Measurements from ENCODE around the gene LCN10.
"Not testable (repeated sequence)": the region's sequence is repeated elsewhere in the genome, so short reads cannot be mapped to it uniquely, and the experiment has no call there.

LCN10 gene

DNA sequence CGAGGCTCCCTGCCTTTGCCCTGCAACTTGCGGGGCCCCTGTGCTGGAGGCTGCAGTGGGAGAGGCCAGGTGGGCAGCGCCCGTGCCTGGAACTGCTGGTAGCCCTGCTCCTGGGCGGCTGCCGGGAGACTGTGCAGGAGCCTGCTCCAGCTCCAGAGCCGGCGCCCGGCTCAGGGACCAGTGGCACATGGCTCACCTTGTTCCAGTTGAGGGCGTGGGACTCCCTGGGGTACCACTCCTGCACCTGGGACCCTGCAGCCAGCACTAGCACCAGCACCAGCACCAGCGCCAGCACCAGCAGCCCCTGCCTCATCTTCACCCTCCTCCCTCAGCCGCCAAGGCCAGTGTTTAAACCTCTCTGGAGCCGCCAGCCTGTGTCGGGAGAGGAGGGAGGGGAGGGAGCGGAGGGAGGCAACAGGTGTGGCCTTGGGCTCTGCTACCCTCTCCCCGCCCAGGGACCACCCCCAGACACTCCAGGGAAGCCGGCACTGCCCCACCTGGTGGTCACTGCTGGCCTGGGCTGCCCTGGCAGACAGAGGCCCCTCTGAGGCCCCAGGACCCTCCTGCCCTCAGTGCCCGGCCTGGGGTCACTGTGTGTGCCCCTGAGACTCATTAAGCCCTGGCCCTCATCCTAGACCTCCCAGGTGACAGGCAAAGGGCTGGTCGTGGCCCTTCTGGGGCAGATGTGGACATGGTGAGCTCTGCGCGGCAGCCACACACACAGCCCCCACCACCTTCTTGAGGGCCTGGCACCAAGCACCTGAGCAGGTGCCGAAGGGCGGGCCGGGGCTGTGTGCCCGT, at the start of gene LCN10:
LCN10 (minus strand) TSS at position 350 of the 801 bp plus-strand sequence; CDS start at position 313, 37 bp downstream.
- no peak for DNase-seq (ENCODE audit: low spot score)

DNA sequence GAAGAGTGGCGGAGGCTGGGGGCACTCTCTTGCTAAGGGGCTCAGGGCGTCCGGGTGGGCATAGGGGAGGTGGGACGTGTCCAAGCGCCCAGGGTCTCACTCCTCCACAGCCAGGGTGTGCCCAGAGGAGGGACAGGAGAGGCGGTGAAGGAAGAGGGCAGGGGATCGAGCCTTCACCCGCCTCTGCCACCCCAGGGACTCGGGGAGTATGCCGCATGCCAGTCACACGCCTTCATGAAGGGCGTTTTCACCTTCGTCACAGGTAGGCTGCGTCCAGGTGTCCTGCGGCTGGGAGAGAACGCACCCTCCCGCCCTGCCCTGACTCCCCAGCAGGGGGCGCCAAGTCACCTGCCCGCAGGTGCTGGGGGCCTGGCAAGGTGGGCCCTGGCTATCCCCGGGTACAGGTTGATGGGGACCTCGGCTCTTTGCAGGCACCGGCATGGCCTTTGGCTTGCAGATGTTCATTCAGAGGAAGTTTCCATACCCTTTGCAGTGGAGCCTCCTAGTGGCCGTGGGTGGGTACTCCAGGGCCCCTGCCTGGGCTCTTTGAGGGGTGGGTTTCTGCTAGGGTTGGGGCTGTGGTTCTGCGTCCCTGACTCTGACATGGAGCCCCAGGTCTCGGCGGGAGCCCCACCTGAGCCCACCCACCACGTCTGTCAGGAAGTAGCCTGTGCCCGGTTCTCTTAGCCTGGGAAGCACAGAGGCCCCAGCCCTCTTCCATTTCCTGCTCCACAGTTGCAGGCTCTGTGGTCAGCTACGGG, 49.0 kb upstream of the LCN10 start:
- DNase-seq (ENCODE audit: low spot score), result peak; percentile 82

DNA sequence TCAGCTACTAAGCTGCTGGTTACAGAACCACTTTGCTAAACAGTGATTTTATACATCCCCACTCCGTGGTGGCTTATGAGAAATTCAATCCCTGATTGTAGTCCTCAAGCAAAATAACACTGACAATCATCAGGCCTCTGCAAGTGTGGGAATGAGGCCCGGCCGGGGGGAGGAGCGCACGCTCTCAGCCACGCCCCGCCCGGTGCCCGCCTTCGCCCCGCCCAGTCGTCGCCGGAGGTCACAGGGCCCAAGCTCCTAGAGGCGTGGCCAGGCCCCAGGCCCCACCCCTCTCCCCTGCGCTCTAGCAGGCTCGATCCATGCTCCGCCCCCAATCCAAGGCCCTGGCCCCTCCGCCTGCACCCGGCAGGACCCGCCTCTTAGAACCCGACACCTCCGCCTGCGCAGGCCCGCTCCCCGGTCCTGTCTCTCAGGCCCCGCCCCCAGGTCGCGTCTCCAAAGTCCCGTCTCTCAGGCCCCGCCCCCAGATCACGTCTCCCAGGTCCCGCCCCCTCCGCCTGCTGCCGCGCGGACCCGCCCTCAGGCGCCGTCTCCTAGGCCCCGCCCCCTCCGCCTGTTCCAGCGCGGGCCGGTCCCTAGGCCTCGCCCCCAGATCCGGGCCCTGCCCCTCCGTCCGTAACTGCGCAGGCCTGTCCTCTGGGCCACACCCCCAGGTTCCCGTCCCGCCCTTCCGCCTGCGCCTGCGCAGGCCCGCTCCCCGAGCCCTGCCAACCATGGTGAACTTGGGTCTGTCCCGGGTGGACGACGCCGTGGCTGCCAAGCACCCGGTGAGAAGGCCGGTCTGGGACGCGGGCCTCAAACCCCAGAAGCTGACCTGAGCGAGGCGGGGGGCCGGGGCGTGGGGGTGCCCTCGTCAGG, 48.1 kb upstream of the LCN10 start, which contains the start of gene TMEM141:
TMEM141 (plus strand) TSS at position 705 of the 876 bp plus-strand sequence; CDS start at position 732, 27 bp downstream.
- DNase-seq (ENCODE audit: low spot score), result peak; percentile 99

DNA sequence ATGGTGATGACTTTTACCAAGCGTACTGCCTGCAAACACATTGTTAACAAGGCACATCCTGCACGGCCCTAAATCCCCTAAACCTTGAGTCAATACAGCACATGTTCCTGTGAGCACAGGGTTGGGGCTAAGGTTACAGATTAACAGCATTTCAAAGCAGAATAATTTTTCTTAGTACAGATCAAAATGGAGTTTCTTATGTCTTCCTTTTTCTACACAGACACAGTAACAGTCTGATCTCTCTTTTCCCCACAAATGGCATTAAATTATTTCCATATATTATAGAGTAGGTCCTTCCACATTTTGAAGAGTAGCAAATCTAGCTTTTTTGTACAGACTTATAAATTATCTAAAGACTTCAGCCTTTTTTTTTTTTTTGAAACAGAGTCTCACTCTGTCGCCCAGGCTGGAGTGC, 46.8 kb upstream of the LCN10 start:
- no peak for DNase-seq (ENCODE audit: low spot score)

DNA sequence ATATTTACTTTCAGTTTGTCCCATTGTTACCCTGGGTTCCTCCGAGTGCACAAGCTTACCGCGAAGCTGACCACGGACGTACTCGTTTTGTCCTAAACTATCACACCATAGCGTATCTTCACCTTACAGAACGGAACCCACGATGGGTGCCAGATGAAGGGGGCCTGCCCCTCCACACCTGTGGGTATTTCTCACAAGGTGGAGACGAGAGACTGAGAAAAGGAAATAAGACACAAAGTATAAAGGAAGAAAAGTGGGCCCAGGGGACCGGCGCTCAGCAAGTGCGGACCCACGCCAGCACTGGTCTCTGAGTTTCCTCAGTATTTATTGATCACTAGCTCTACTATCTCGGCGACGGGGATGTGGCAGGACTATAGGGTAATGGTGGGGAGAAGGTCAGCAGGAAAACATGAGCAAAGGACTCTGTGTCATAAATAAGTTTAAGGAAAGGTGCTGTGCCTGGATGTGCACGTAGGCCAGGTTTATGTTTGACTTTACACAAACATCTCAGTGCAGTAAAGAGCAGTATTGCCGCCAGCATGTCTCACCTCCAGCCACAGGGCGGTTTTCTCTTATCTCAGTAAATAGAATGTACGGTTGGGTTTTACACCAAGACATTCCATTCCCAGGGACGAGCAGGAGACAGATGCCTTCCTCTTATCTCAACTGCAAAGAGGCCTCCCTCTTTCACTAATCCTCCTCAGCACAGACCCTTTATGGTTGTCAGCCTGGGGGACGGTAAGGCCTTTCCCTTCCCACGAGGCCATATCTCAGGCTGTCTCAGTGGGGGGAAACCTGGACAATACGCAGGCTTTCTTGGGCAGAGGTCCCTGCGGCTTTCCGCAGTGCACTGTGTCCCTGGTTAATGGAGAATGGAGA, 46.1 kb upstream of the LCN10 start:
- not testable (repeated sequence) for DNase-seq (ENCODE audit: low spot score)

DNA sequence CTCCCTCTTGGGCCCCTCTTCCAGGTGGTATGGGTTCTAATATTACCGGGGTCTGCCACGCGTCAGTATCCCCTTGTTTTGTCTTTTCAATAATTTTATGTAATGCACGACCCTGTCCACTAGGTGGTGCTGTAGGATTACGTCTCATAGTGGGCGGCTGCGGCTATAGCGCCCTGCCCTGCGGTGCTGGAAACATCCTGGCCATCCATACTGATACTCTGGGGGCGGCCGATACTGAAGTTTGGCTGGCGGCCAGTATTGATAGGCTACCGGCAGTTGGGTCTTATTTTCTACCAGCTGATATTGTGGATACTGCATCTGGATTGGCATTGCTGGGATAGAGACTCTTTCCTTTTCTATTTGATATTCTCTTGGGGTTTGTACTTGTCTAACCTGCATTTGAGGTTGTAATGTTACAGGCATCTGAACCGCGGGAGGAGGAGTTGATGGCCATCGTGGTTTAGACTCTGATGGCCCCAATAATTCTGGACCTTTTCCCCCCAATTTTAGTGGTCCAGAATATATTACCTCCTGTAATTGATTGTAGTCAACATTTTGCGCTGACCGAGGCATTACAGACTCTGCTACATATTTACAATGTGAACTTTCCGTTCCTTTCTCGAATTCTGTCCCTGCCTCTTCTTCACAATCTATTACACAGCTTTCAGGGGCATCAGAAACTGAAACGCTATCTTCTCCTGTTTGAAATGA, 45.1 kb upstream of the LCN10 start:
- peak; percentile 87 for DNase-seq (ENCODE audit: low spot score)

DNA sequence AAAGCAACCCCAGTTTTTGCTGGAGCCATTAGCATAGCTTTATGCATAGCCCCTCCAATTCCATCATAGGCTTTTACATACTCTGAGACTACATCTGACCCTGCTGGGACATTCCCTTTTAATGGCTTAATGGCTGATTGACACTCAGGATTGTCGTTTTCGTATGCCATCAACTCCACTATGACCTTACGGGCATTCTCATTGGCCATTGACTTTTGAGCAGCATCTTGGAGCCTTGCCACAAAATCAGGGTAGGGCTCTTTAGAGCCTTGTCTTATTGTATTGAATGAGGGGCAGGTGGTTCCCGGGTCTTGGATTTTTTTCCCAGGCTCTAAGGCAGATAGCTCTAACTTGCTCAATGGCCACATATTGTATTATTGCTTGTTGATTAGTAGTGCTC, 44.2 kb upstream of the LCN10 start:
- not testable (repeated sequence) for DNase-seq (ENCODE audit: low spot score)

DNA sequence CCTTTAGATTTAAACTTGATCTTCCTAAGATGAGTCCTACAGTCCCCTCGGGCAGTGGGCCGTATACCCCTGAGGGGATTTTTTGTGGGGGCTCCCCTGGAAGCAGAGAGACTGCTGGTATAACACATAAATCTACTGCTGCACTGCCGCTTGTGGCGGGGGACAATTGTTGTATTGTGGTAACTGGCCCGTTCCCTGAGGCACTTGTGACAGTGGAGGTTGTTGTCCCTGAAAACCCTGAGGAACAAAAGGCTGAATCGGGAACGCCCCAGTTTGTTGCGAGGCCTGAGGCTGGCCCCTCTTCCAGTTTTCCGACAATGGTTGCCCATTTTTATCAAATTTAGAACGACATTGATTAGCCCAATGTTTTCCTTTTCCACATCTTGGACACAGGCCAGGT, 43.7 kb upstream of the LCN10 start:
- no peak for DNase-seq (ENCODE audit: low spot score)

DNA sequence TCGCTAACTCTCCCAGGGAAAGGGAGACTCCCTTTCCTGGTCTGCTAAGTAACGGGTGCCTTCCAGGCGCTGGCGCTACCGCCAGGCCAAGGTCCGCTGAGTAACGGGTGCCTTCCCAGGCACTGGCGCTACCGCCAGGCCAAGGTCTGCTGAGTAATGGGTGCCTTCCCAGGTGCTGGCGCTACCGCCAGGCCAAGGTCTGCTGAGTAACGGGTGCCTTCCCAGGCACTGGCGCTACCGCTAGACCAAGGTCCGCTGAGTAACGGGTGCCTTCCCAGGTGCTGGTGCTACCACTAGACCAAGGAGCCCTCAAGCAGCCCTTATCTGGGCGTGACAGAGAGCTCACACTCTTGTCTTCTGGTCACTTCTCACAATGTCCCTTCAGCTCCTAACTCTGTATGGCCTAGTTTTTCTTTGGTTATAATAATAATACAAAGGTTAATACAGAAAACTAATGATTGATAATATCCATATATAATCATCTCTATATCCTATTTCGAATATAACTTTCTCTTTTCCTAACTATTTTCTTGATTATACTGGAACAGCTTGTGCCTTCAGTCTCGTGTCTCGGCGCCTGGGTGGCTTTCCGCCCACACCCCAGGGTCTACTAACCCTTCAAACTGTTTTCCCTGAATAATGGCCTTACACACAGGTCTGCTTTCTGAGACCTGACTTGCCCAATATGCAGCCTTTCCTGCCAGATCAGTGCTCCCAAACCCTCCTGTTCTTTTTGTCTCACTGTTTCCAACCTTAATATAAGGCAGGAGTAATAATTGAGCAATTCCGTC, 43.0 kb upstream of the LCN10 start:
- not testable (repeated sequence) for DNase-seq (ENCODE audit: low spot score)

DNA sequence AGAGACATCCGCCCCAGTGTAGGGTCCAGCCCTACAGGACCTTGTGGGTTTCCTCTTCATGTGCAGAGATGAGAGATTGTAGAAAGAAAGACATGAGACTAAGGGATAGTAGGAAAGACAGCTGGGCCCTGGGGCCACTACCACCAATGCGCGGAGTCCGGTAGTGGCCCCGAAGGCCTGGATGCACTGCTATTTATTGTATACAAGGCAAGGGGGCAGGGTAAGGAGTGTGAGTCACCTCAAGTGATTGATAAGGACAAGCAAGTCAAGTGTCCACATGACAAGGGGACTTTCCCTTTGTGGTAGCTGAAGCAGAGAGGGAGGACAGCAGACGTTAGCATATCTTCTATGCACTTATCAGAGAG, 42.2 kb upstream of the LCN10 start:
- no peak for DNase-seq (ENCODE audit: low spot score)

DNA sequence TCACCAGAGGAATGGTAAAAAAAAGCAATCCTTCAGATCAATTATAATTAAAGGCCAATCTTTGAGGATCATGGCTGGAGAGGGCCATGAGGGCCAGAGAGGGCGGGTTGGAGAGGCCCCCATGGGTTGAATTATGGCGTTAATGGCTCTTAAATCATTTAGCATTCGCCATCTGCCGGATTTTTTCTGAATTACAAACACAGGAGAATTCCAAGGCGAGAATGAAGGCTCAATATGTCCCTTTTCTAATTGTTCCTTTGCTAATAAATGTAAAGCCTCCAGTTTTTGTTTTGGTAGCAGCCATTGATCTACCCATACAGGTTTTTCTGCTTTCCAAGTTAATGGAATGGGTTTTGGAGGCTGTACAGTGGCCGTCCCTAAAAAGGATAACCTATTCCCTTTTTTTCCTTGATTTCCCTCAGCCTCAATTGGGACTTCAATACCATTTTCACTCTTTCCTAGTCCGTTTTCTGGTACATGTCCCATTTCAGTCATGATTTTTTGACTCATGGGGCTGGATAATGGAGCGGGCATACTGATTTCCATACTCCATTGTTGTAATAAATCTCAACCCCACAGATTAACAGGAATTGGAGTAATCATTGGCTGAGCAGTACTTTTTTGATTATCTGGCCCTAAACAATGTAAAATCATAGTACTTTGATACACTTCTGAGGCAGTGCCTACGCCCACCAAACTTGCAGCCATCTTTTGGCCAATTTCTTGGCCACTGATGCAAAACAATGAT, 41.7 kb upstream of the LCN10 start:
- peak; percentile 77 for DNase-seq (ENCODE audit: low spot score)

DNA sequence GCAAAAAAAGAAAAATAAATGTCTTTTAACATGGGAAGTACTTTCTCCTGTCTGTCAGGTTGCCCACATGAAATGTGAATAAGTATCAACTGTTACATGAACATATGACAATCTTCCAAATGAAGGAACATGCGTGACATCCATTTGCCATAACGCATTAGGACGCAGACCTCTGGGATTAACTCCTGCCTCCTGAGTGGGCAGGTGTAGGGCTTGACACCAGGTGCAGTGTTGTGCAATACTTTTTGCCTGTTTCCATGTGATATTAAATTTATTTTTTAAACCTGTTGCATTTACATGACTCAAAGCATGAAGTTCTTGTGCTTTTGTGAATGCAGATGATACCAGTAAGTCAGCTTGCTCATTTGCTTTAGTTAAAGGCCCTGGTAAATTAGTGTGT, 39.7 kb upstream of the LCN10 start:
- DNase-seq (ENCODE audit: low spot score), result no peak

DNA sequence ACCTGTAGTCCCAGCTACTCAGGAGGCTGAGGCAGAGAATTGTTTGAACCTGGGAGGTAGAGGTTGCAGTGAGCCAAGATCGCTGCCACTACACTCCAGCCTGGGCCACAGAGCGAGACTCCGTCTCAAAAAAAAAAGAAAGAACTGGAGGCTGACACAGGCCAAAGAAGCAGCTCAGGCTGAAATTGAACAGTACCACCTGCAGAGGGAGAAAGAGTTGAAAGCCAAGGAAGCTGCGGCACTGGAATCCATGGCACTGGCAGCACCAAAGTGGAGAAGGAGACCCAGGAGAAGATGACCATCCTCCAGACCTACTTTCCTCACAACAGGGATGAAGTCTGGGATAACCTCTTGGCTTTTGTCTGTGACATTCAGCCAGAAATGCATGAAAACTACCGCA, 37.1 kb upstream of the LCN10 start:
- no peak for DNase-seq (ENCODE audit: low spot score)

DNA sequence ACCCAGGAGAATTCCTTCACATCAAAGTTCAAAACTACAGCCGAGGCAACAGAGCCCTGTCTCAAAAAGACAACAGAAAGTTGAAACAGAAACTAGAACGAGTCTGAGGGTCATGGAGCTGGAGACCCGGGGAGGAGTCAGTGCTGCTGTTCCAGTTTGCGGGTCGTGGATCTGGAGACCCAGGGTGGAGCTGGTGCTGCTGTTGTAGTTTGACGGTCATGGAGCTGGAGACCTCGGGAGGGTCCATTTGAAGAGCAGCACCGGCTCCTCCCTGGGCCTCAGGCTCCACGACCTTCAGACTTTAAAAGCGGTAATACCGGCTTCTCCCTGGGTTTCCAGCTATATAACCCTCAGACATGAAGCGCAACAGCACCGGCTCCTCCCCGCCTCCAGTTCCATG, 34.6 kb upstream of the LCN10 start:
- DNase-seq (ENCODE audit: low spot score), result no peak

DNA sequence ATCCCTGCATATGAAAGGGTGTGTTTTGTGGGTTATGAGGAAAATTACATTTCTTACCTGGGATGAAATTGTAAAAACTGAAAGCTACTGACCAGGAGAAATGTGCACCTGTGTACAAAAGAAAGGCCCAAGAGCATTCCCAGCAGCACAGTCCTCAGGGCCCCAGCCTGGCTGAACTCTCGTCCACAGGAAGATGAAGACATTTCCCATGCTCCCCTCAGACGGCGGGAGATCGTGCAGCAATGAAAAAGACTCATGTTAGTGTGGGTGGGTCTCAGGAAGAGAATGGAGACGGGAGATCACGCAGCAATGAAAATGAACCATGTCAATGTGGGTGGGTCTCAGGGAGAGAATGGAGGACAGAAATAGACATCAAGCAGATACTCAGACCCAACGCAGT, 34.2 kb upstream of the LCN10 start:
- no peak for DNase-seq (ENCODE audit: low spot score)

DNA sequence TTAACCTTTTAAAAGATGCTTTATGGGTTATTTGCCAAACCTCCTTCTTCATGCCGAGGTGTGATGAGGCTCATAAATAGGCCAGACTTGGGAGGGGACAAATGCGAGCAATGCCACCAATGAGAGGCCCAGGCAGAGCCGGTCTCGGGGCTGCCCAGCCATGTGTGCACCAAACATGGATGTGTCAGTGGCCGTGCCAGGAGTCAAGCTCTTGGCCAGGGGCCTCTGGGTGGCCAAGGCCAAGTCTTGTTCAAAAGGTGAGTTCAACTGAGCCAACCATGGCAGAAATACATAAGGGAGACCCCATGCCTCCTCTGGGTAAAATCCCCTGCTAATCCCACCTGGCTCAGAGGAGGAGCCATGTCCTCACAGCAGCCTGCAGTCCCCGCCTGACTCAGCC, 32.5 kb upstream of the LCN10 start:
- DNase-seq (ENCODE audit: low spot score), result no peak

DNA sequence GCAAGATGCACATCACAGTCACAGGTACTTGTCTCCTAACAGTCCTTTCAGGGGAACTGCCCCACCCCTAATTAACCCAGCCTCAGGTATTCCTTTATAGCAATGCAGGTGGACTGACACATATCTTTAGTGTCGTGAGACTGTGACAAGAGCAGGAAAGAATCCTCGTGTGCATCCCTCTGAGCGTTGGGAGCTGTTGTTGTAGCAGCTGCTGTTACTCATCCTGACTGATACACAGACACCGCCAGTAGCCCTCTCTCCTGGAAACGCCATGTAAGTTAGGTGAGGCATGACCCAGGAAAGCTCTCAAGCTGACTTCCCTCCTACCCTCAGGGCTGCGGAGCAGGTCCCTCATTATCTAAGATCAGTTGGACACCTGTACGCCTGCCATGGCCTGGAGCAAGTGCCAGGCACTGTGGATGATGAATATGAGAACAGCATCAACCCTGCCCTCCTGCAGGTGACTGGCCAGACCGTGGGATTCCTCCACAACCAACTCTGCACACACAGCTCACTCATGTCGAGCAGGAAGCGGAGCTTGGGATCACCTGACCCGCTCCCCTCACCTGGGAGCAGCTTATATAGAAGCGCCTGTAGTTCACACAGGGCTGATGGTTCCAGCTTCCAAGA, 31.8 kb upstream of the LCN10 start:
- no peak for DNase-seq (ENCODE audit: low spot score)

DNA sequence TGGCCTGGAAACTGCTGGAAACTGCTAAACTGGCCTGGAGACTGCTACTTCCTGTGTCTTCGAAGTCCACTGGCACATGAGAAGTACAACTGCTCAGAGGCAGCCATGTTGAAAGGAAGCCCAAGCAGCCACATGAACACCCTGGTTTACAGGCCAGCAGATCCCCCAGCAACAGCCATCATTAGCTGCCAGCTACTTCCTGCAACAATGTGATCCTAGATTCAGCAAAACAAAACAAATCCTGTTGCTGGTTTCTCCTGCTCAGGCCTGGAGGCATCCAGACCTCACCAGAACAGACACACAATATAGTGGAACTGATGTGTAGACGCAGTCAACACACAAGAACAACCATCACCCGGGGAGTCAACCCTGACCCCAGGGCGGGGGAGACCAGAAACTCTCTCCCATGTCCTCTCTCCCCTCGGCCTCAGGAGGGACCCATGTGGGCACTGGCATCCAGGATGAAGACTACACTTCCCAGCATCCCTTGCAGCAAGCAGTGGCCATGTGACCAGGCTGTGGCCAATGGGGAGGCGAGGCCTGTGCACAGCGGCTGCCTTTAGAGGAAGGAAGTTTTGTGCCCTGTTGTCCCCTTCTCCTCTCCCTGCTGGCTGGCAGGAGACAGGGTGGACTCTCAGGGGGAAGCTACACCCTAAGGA, 30.8 kb upstream of the LCN10 start:
- DNase-seq (ENCODE audit: low spot score), result peak; percentile 91

Data from NAMALWA (cell line).